ENCODE data around the gene UST. TPM values are rescaled to one million over a fixed set of nuclear protein-coding genes. Genes with fewer than 3 reads are reported as not detected.

Gene UST
- total and polyA plus RNA-seq, 2 experiments from 2014 or later: 8.0 to 11.7 TPM

DNA sequence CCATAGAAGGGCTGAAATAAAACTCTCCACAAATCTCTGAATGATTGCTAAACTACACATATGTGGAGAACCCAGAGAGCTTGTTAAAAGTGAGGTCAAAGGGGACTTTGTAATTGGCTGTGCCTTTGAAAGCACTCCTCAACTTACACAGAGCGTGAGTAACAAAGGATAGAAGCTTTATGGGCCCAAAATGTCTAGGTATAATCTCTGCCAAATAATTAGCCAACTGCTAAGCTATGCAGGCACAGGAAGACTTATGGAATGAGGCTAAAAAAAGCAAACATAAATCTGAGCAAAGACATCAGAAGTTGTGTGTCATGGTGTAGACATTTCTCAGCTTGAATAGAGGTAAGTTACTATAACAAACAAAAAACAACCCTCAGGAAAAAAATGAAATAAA lies 23.3 kb upstream of the UST start:
- H3K27me3 ChIP-seq: no peaks in the 10 kb centered on the region
- H4K20me1 ChIP-seq (ENCODE audit: insufficient read depth, poor library complexity, severe bottlenecking): no peaks in the 10 kb centered on the region
- no peak overlapping the region for H2AFZ ChIP-seq
- H3K9me3 ChIP-seq (ENCODE audit: low read depth): no peaks in the 10 kb centered on the region
- no peaks in the 10 kb centered on the region for H3K79me2 ChIP-seq
- TF ChIP-seq EZH2phosphoT487 (IDR thresholded peaks at IDR 0.05; ENCODE audit: low read depth, severe bottlenecking, unreplicated experiment) (no peak), EZH2 (IDR thresholded peaks at IDR 0.05; ENCODE audit: borderline replicate concordance) (no peak)
- TF ChIP-seq, protein P1, sequence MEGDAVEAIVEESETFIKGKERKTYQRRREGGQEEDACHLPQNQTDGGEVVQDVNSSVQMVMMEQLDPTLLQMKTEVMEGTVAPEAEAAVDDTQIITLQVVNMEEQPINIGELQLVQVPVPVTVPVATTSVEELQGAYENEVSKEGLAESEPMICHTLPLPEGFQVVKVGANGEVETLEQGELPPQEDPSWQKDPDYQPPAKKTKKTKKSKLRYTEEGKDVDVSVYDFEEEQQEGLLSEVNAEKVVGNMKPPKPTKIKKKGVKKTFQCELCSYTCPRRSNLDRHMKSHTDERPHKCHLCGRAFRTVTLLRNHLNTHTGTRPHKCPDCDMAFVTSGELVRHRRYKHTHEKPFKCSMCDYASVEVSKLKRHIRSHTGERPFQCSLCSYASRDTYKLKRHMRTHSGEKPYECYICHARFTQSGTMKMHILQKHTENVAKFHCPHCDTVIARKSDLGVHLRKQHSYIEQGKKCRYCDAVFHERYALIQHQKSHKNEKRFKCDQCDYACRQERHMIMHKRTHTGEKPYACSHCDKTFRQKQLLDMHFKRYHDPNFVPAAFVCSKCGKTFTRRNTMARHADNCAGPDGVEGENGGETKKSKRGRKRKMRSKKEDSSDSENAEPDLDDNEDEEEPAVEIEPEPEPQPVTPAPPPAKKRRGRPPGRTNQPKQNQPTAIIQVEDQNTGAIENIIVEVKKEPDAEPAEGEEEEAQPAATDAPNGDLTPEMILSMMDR (IDR thresholded peaks at IDR 0.05; ENCODE audit: poor library complexity): no peak
- H3K9me2 ChIP-seq (replicated peaks; ENCODE audit: insufficient read depth): no peaks in the 10 kb centered on the region
- no peak for DNase-seq (ENCODE audit: low spot score)
- 64% methylated on average over 1 of the region's 1 CpG for WGBS (ENCODE audit: low lambda C conversion rate, missing lambda C conversion rate)
- no peak overlapping the region for H3K27ac ChIP-seq
- H3K36me3 ChIP-seq (replicated peaks; ENCODE audit: insufficient read depth, low read depth): no peaks in the 10 kb centered on the region
- H3K4me3 ChIP-seq: no peak overlapping the region
- no peaks in the 10 kb centered on the region for H3K4me1 ChIP-seq (ENCODE audit: insufficient read depth)
- H3K4me2 ChIP-seq: no peak overlapping the region

DNA sequence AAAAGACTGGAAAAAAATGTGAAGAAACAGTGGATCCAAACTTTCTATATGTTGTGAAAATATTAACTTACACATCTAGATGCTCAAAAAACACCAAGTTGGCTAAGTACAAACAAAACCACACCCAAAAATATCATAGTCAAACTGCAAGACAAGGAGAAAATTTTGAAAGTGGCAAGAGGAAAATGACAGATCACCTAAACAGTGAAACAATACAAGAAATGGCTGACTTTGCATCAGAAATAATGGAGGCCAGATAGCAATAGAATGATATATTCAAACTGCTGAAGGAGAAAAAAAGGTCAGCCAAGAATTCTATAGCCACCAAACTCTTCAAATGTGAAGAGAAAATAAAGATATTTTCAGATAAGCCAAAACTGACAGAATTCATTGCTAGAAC lies 22.4 kb upstream of the UST start:
- TF ChIP-seq, protein P1 (IDR thresholded peaks at IDR 0.05; ENCODE audit: poor library complexity): no peak
- no peak overlapping the region for H3K27ac ChIP-seq
- no peak overlapping the region for H2AFZ ChIP-seq
- H3K4me3 ChIP-seq: no peak overlapping the region
- H3K79me2 ChIP-seq: no peaks in the 10 kb centered on the region
- H3K9me2 ChIP-seq (replicated peaks; ENCODE audit: insufficient read depth): no peaks in the 10 kb centered on the region
- H3K4me2 ChIP-seq: no peak overlapping the region
- no peaks in the 10 kb centered on the region for H3K27me3 ChIP-seq
- H4K20me1 ChIP-seq (ENCODE audit: insufficient read depth, poor library complexity, severe bottlenecking): no peaks in the 10 kb centered on the region
- no peak for DNase-seq (ENCODE audit: low spot score)
- H3K9me3 ChIP-seq (ENCODE audit: low read depth): no peaks in the 10 kb centered on the region
- H3K36me3 ChIP-seq (replicated peaks; ENCODE audit: insufficient read depth, low read depth): no peaks in the 10 kb centered on the region
- H3K4me1 ChIP-seq (ENCODE audit: insufficient read depth): no peaks in the 10 kb centered on the region

DNA sequence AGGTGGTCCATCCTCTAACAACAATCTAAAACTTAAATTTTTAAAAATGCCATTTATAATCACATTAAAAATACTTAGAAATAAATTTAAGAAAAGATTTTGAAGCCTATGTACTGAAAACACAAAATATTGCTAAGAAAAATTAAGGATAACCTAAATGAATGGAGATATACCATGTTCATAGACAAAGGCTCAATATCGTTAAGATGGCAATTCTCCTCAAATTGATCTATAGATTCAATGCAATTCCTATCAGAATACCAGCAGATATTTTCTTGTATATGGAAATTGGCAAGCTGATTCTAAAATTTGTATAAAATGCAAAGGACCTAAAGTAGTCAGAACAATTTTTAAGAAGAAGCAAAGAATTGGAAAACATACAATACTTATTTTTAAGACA lies 19.7 kb upstream of the UST start:
- Histone ChIP-seq H3K27me3 (no peaks in the 10 kb centered on the region), H3K9me2 (replicated peaks; ENCODE audit: insufficient read depth) (no peaks in the 10 kb centered on the region), H3K4me3 (no peak overlapping the region), H3K36me3 (replicated peaks; ENCODE audit: insufficient read depth, low read depth) (no peaks in the 10 kb centered on the region), H3K79me2 (no peaks in the 10 kb centered on the region), H3K4me2 (no peak overlapping the region), H3K9me3 (ENCODE audit: low read depth) (no peaks in the 10 kb centered on the region), H3K27ac (no peak overlapping the region), H4K20me1 (ENCODE audit: insufficient read depth, poor library complexity, severe bottlenecking) (no peaks in the 10 kb centered on the region), H2AFZ (no peak overlapping the region), H3K4me1 (ENCODE audit: insufficient read depth) (no peaks in the 10 kb centered on the region)
- DNase-seq (ENCODE audit: low spot score): no peak
- TF ChIP-seq, protein P1 (IDR thresholded peaks at IDR 0.05; ENCODE audit: poor library complexity): no peak
- TF ChIP-seq EZH2phosphoT487 (IDR thresholded peaks at IDR 0.05; ENCODE audit: low read depth, severe bottlenecking, unreplicated experiment): no peak
- TF ChIP-seq EZH2 (IDR thresholded peaks at IDR 0.05; ENCODE audit: borderline replicate concordance): no peak
- 91% methylated on average over 1 of the region's 1 CpG for WGBS (ENCODE audit: low lambda C conversion rate, missing lambda C conversion rate)

DNA sequence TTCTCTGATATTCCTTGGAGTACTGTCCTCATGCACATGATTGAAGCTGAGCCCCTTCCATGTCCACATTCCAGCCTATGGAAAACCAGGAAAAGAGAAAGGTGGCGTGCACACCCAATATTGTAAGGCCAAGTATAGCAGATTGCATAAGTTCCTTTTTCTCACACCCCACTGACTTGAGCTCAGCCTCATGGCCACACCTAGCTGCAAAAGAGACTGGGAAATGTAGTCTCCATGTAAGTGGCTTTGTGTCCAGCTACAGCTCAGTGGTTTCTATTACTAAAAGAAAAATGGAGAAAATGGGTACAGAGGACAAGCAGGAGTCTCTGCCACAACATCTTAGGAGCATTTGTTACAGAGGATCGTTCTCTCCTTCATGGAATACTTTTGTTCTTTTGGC lies 10.8 kb upstream of the UST start:
- TF ChIP-seq, protein P1 (IDR thresholded peaks at IDR 0.05; ENCODE audit: poor library complexity): no peak
- no peak for TF ChIP-seq EZH2 (IDR thresholded peaks at IDR 0.05; ENCODE audit: borderline replicate concordance)
- Histone ChIP-seq H3K27ac (no peak overlapping the region), H3K4me3 (no peak overlapping the region), H2AFZ (no peak overlapping the region), H3K27me3 (no peaks in the 10 kb centered on the region), H3K4me2 (no peak overlapping the region), H3K9me2 (replicated peaks; ENCODE audit: insufficient read depth) (no peaks in the 10 kb centered on the region), H3K9me3 (ENCODE audit: low read depth) (no peaks in the 10 kb centered on the region), H3K4me1 (ENCODE audit: insufficient read depth) (no peaks in the 10 kb centered on the region), H4K20me1 (ENCODE audit: insufficient read depth, poor library complexity, severe bottlenecking) (no peaks in the 10 kb centered on the region), H3K36me3 (replicated peaks; ENCODE audit: insufficient read depth, low read depth) (no peaks in the 10 kb centered on the region), H3K79me2 (no peaks in the 10 kb centered on the region)
- no peak for DNase-seq (ENCODE audit: low spot score)
- WGBS (ENCODE audit: low lambda C conversion rate, missing lambda C conversion rate): 83% methylated on average over 2 of the region's 2 CpGs
